H1 (cell line): ENCODE data around the gene DACH2. TPM values are rescaled to one million over a fixed set of nuclear protein-coding genes. Genes with fewer than 3 reads are reported as not detected.

Experiments
- CTCF ChIA-PET: fragments of 300-600 bp; sonication (Branson Sonifier 250); formaldehyde crosslinking; loops from one replicate; lab custom pipeline; 2021; ENCODE audit not compliant: partially characterized antibody; lab: Charles Lee
- POLR2A ChIA-PET: fragments of 300-600 bp; sonication (Branson Sonifier 250); formaldehyde crosslinking; loops from one replicate; lab custom pipeline; 2021; ENCODE audit warnings: inconsistent platforms; ENCODE audit not compliant: partially characterized antibody; lab: Charles Lee
- DNase-seq, 2 experiments: peaks; one replicate each; pipeline versions ENCODE4 v3.0.0 to v3.0.0-alpha.2; 2010 to 2022; ENCODE audit warnings: low spot score in 2 of 2, low read depth in 1 of 2, mixed read lengths in 1 of 2
- FAIRE-seq: peaks from 2 replicates; lab custom pipeline; 2011; peaks lifted over from hg19 to GRCh38; lab: Jason Lieb, UNC
- H2AFZ ChIP-seq: 2 replicates; pipeline ENCODE4 v1.8.1; 2012; ENCODE audit warnings: low read length, inconsistent platforms
- H2AK5ac ChIP-seq: 2 replicates; pipeline ENCODE4 v1.6.1; 2013; ENCODE audit warnings: low read depth, low read length
- H2BK120ac ChIP-seq: replicated peaks from 2 replicates; pipeline ENCODE3; 2013; ENCODE audit warnings: low read depth, low read length, inconsistent platforms
- H2BK12ac ChIP-seq: 2 replicates; pipeline ENCODE4 v1.6.1; 2013; ENCODE audit warnings: low read depth, low read length
- H2BK15ac ChIP-seq: 2 replicates; pipeline ENCODE4 v1.6.1; 2013; ENCODE audit warnings: low read length
- H2BK20ac ChIP-seq: 2 replicates; pipeline ENCODE4 v1.6.1; 2013; ENCODE audit warnings: low read length
- H2BK5ac ChIP-seq: 2 replicates; pipeline ENCODE4 v1.6.1; 2013; ENCODE audit warnings: low read depth, low read length
- H3K14ac ChIP-seq: 2 replicates; pipeline ENCODE4 v1.6.1; 2013; ENCODE audit warnings: inconsistent platforms; ENCODE audit not compliant: insufficient read length
- H3K18ac ChIP-seq: 2 replicates; pipeline ENCODE4 v1.6.1; 2013; ENCODE audit warnings: low read length; ENCODE audit errors: extremely low read depth
- H3K23ac ChIP-seq: 2 replicates; pipeline ENCODE4 v1.6.1; 2013; ENCODE audit warnings: inconsistent platforms; ENCODE audit not compliant: insufficient read length
- H3K23me2 ChIP-seq: 2 replicates; pipeline ENCODE4 v1.6.1; 2013; ENCODE audit warnings: low read depth, low read length
- H3K27ac ChIP-seq: 2 replicates; pipeline ENCODE4 v1.6.1; 2011; ENCODE audit warnings: low read depth, low read length, inconsistent platforms
- H3K27me3 ChIP-seq, 4 experiments: replicated peaks in 1 of 4; 1 replicate in 1 of 4; 2 replicates in 3 of 4; pipeline versions ENCODE4 v1.6.1 to v1.8.1; 2011 to 2013; ENCODE audit warnings: low read length in 3 of 4, mild to moderate bottlenecking in 3 of 4, inconsistent platforms in 2 of 4, mixed read lengths in 2 of 4, moderate library complexity in 1 of 4; ENCODE audit not compliant: control insufficient read depth in 3 of 4, insufficient read depth in 3 of 4; ENCODE audit errors: extremely low read depth in 1 of 4
- H3K36me3 ChIP-seq, 4 experiments: 2 replicates each; pipeline versions ENCODE4 v1.6.1 to v1.8.1; 2011 to 2013; ENCODE audit warnings: mild to moderate bottlenecking in 4 of 4, low read length in 3 of 4, moderate library complexity in 2 of 4, control low read depth in 1 of 4, inconsistent platforms in 1 of 4; ENCODE audit not compliant: insufficient read depth in 4 of 4, control insufficient read depth in 2 of 4
- H3K4ac ChIP-seq: replicated peaks from 2 replicates; pipeline ENCODE3; 2013; ENCODE audit warnings: low read length, low read depth, mixed read lengths, inconsistent platforms; ENCODE audit not compliant: insufficient read length
- H3K4me1 ChIP-seq, 4 experiments: replicated peaks in 1 of 4; 1 replicate in 1 of 4; 2 replicates in 3 of 4; pipeline versions ENCODE4 v1.6.1 to v1.8.1; 2011 to 2013; ENCODE audit warnings: low read length in 3 of 4, inconsistent platforms in 2 of 4, mixed read lengths in 1 of 4; ENCODE audit not compliant: insufficient read depth in 4 of 4, control insufficient read depth in 3 of 4
- H3K4me2 ChIP-seq, 2 experiments: 2 replicates each; pipeline versions ENCODE4 v1.6.1 to v1.8.1; 2011 to 2013; ENCODE audit warnings: low read depth in 2 of 2, low read length in 2 of 2, control low read depth in 1 of 2, inconsistent platforms in 1 of 2, mild to moderate bottlenecking in 1 of 2; ENCODE audit not compliant: insufficient read depth in 1 of 2
- H3K4me3 ChIP-seq, 4 experiments: fragments of 200-600, 300-600 bp in 1 of 4; sonication (generic), shearing (Covaris generic), sonication (Bioruptor Twin) in 1 of 4; 2 replicates each; pipeline versions ENCODE4 v1.5.1 to v1.8.1; 2011 to 2016; ENCODE audit warnings: low read length in 4 of 4, low read depth in 3 of 4, control low read depth in 2 of 4, inconsistent platforms in 2 of 4, mild to moderate bottlenecking in 2 of 4, mixed read lengths in 1 of 4, moderate library complexity in 1 of 4; ENCODE audit not compliant: insufficient read depth in 2 of 4; ENCODE audit errors: extremely low read depth in 1 of 4
- H3K56ac ChIP-seq: replicated peaks from 2 replicates; pipeline ENCODE3; 2013; ENCODE audit warnings: low read depth, mild to moderate bottlenecking, mixed read lengths, low read length, inconsistent platforms; ENCODE audit not compliant: insufficient read length
- H3K79me1 ChIP-seq: 2 replicates; pipeline ENCODE4 v1.6.1; 2013; ENCODE audit warnings: low read depth, low read length, control low read depth
- H3K79me2 ChIP-seq, 2 experiments: 2 replicates each; pipeline versions ENCODE4 v1.6.1 to v1.8.1; 2012 to 2013; ENCODE audit warnings: low read length in 2 of 2, mild to moderate bottlenecking in 2 of 2, inconsistent platforms in 1 of 2; ENCODE audit not compliant: insufficient read depth in 2 of 2, control insufficient read depth in 1 of 2
- H3K9ac ChIP-seq, 4 experiments: replicated peaks in 1 of 4; 1 replicate in 1 of 4; 2 replicates in 3 of 4; pipeline versions ENCODE4 v1.6.1 to v1.8.1; 2011 to 2013; ENCODE audit warnings: low read depth in 3 of 4, low read length in 3 of 4, control low read depth in 2 of 4, mild to moderate bottlenecking in 2 of 4, moderate library complexity in 2 of 4, inconsistent platforms in 1 of 4; ENCODE audit errors: extremely low read depth in 1 of 4
- H3K9me3 ChIP-seq, 2 experiments: 2 replicates each; pipeline versions ENCODE4 v1.6.1 to v1.8.1; 2012 to 2013; ENCODE audit warnings: mild to moderate bottlenecking in 2 of 2, moderate library complexity in 2 of 2, control low read depth in 1 of 2, inconsistent platforms in 1 of 2, low read depth in 1 of 2, low read length in 1 of 2, mixed read lengths in 1 of 2; ENCODE audit not compliant: insufficient read depth in 2 of 2
- H4K20me1 ChIP-seq, 2 experiments: replicated peaks in 1 of 2; 2 replicates each; pipeline versions ENCODE3 to v1.8.1; 2011 to 2013; ENCODE audit warnings: inconsistent platforms in 2 of 2, low read length in 2 of 2, mild to moderate bottlenecking in 1 of 2; ENCODE audit not compliant: insufficient read depth in 2 of 2, control insufficient read depth in 1 of 2
- H4K5ac ChIP-seq: 2 replicates; pipeline ENCODE4 v1.6.1; 2013; ENCODE audit warnings: low read length, low read depth, mixed read lengths, inconsistent platforms; ENCODE audit not compliant: insufficient read length
- H4K8ac ChIP-seq: 2 replicates; pipeline ENCODE4 v1.8.0; 2013; ENCODE audit warnings: mild to moderate bottlenecking, moderate library complexity, low read length, inconsistent platforms; ENCODE audit not compliant: insufficient read depth; ENCODE audit errors: extremely low read depth
- H4K91ac ChIP-seq: replicated peaks from 2 replicates; pipeline ENCODE3; 2013; ENCODE audit warnings: low read length, mixed read lengths, inconsistent platforms; ENCODE audit not compliant: insufficient read length
- BRCA1 ChIP-seq: IDR thresholded peaks from 2 replicates; pipeline ENCODE4 v1.6.1; 2012; ENCODE audit warnings: low read depth, low read length, improper control_type of control experiment
- CBX8 ChIP-seq: fragments of 300-800, 300-1000 bp; sonication (generic); IDR thresholded peaks from 2 replicates; pipeline ENCODE4 v1.7.1; 2016; ENCODE audit warnings: low read depth, low read length, borderline replicate concordance
- CHD2 ChIP-seq: IDR thresholded peaks from 2 replicates; pipeline ENCODE4 v1.6.1; 2012; ENCODE audit warnings: low read length, improper control_type of control experiment
- EGR1 ChIP-seq: IDR thresholded peaks from 2 replicates; pipeline ENCODE4 v1.6.1; 2011; ENCODE audit warnings: low read depth, low read length, borderline replicate concordance
- KDM1A ChIP-seq: fragments of 200-600, 300-600 bp; sonication (generic); IDR thresholded peaks from 2 replicates; pipeline ENCODE4 v1.7.1; 2016; ENCODE audit warnings: mild to moderate bottlenecking, low read length, borderline replicate concordance
- PHF8 ChIP-seq: fragments of 200-600 bp; sonication (generic); conservative IDR thresholded peaks from 2 replicates; pipeline ENCODE4 v1.7.1; 2012; ENCODE audit warnings: low read depth, mild to moderate bottlenecking, inconsistent platforms, low read length, moderate library complexity
- POLR2A ChIP-seq, 2 experiments: IDR thresholded peaks; 1 replicate in 1 of 2; 2 replicates in 1 of 2; pipeline ENCODE4 v1.6.1; 2011; ENCODE audit warnings: low read depth in 2 of 2, low read length in 2 of 2, mild to moderate bottlenecking in 2 of 2; ENCODE audit errors: control extremely low read depth in 1 of 2
- RBBP5 ChIP-seq: IDR thresholded peaks from 2 replicates; pipeline ENCODE4 v1.7.1; 2012; ENCODE audit warnings: low read depth, mild to moderate bottlenecking, inconsistent platforms, low read length, moderate library complexity, borderline replicate concordance
- TAF1 ChIP-seq: IDR thresholded peaks from 2 replicates; pipeline ENCODE4 v1.6.1; 2011; ENCODE audit warnings: mild to moderate bottlenecking, low read depth, low read length
- WGBS, 2 experiments: shearing (Covaris generic) in 1 of 2; methylation state at CpG; one replicate each; pipeline versions ENCODE4 v1.1.6 to v1.1.7; 2013 to 2015; ENCODE audit warnings: low lambda C conversion rate in 2 of 2, mixed read lengths in 2 of 2, inconsistent platforms in 1 of 2, low coverage in 1 of 2, missing lambda C conversion rate in 1 of 2; ENCODE audit not compliant: insufficient replicate concordance in 2 of 2, insufficient coverage in 1 of 2, insufficient read length in 1 of 2; ENCODE audit errors: extremely low coverage in 1 of 2, missing lambda C conversion rate in 1 of 2; 5-methylcytosine and 5-hydroxymethylcytosine counted together
- polyA plus RNA-seq, 7 experiments: library from polyadenylated mRNA; depleted of rRNA in 3 of 7; stranded (reverse) in 5 of 7; unstranded in 2 of 7; fragments of >200 nt in 5 of 7; fragments of 200-250 nt in 2 of 7; gene quantifications; 1 replicate in 5 of 7; 2 replicates in 1 of 7; 4 replicates in 1 of 7; pipeline versions ENCODE4 v1.2.1 to v1.2.3, GENCODE V29; 2011 to 2013; ENCODE audit warnings: missing spikeins in 2 of 7, mixed read lengths in 2 of 7
- total RNA-seq: library from RNA; stranded (reverse); fragmentation: NEBNext Ultra II Directional; extraction: Animal tissue kit (Norgen Biotek cat#: 25700); gene quantifications from 2 replicates; pipeline ENCODE4 v1.2.1, GENCODE V29; 2021
- TF ChIP-seq, protein P1 (sequence below): IDR thresholded peaks from 2 replicates; pipeline ENCODE4 v1.6.1; 2011; ENCODE audit warnings: low read length, improper control_type of control experiment
- TF ChIP-seq, protein P2 (sequence below): IDR thresholded peaks from 2 replicates; pipeline ENCODE4 v1.6.1; 2012; ENCODE audit warnings: inconsistent platforms
- TF ChIP-seq, protein P3 (sequence below): IDR thresholded peaks from 2 replicates; pipeline ENCODE4 v1.6.1; 2012; ENCODE audit warnings: inconsistent platforms

DACH2 gene
- total and polyA plus RNA-seq, 2 of the 8 experiments (the other 6 are each of a cell fraction or from before 2014, with no cell fraction given), result 1.0 to 1.8 TPM

DNA sequence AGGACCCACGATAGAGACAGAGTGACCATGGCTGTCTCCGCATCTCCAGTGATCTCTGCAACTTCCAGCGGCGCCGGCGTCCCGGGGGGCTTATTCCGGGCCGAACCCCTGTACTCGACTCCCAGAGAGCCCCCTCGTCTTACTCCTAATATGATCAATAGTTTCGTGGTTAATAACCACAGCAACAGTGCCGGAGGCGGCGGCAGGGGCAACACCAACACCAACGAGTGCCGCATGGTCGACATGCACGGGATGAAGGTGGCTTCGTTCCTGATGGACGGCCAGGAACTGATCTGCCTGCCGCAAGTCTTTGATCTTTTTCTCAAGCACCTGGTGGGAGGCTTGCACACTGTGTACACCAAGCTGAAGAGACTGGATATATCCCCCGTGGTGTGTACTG is 343 bp downstream of the DACH2 start:
- peak in 1 of 2 experiments; percentile 51 for DNase-seq
- Histone ChIP-seq H3K27me3 (peaks cover 3 to 32% (median 22%) of the 10 kb centered on the region in 4 experiments; a peak in 6 of 7 replicates), H3K14ac (no peak overlapping the region), H3K4ac (no peak overlapping the region), H3K4me2 (peak overlapping the region; percentile 76 to 98), H2AK5ac (no peak overlapping the region), H3K9me3 (no peaks in the 10 kb centered on the region), H3K27ac (no peak overlapping the region), H3K23ac (no peak overlapping the region), H3K18ac (no peak overlapping the region; the same call in 1 of the 2 replicates), H2BK20ac (no peak overlapping the region), H3K4me1 (peaks cover 0 to under 1% (median 0%) of the 10 kb centered on the region in 4 experiments; a peak in 2 of 7 replicates), H3K36me3 (no peaks in the 10 kb centered on the region), H3K23me2 (peaks cover 9% of the 10 kb centered on the region; the same call in 1 of the 2 replicates), H3K9ac (peak overlapping the region in 1 of 4 experiments; percentile 21; a peak in 1 of 7 replicates), H2BK120ac (no peak overlapping the region), H4K5ac (no peak overlapping the region), H4K20me1 (peaks cover 0 to 2% of the 10 kb centered on the region in 2 experiments), H4K91ac (no peak overlapping the region), H3K56ac (no peak overlapping the region), H2AFZ (peak overlapping the region; percentile 81), H2BK5ac (no peak overlapping the region), H2BK12ac (no peak overlapping the region), H3K79me1 (no peaks in the 10 kb centered on the region), H3K4me3 (peak overlapping the region; percentile 41 to 71 (median 62)), H4K8ac (peak overlapping the region; percentile 46; the same call in 1 of the 2 replicates), H3K79me2 (no peaks in the 10 kb centered on the region), H2BK15ac (no peak overlapping the region)
- ChIA-PET POLR2A (no interaction called here), CTCF (no interaction called here)
- WGBS, 2 experiments, result 0% methylated on average over 11 of the region's 23 CpGs; no CpG with 5 or more reads in 1 of the 2 experiments
- no peak for FAIRE-seq
- TF ChIP-seq CHD2 (no peak), KDM1A (no peak), BRCA1 (no peak), RBBP5 (peak; percentile 40; the same call in 1 of the 2 replicates), EGR1 (no peak), POLR2A (IDR thresholded peaks at IDR 0.05; ENCODE audit: control extremely low read depth in 1 of 2, low read depth in 2 of 2, low read length in 2 of 2) (no peak), TAF1 (no peak), PHF8 (no peak), CBX8 (no peak)
- TF ChIP-seq, protein P1, sequence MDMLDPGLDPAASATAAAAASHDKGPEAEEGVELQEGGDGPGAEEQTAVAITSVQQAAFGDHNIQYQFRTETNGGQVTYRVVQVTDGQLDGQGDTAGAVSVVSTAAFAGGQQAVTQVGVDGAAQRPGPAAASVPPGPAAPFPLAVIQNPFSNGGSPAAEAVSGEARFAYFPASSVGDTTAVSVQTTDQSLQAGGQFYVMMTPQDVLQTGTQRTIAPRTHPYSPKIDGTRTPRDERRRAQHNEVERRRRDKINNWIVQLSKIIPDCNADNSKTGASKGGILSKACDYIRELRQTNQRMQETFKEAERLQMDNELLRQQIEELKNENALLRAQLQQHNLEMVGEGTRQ, result no peak
- TF ChIP-seq, protein P2, sequence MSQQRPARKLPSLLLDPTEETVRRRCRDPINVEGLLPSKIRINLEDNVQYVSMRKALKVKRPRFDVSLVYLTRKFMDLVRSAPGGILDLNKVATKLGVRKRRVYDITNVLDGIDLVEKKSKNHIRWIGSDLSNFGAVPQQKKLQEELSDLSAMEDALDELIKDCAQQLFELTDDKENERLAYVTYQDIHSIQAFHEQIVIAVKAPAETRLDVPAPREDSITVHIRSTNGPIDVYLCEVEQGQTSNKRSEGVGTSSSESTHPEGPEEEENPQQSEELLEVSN, result peak; percentile 59
- TF ChIP-seq, protein P3, sequence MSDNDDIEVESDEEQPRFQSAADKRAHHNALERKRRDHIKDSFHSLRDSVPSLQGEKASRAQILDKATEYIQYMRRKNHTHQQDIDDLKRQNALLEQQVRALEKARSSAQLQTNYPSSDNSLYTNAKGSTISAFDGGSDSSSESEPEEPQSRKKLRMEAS, result peak; percentile 53
